PC-9 (cell line): ENCODE measurements around the gene ZFPM1. TPM values are rescaled to one million over a fixed set of nuclear protein-coding genes. Genes with fewer than 3 reads are reported as not detected.

Experiments
- BruUV-seq: library from RNA; stranded (reverse); fragments of 400-500 nt; replicated peaks from 2 replicates; lab custom pipeline; 2021; lab: Mats Ljungman, UMichigan
- CTCF ChIA-PET: fragments of 300-600 bp; sonication (Branson Sonifier 250); formaldehyde crosslinking; loops from one replicate; lab custom pipeline; 2022; ENCODE audit warnings: antibody characterized with exemption; lab: Charles Lee
- POLR2A ChIA-PET: fragments of 300-600 bp; sonication (Branson Sonifier 250); formaldehyde crosslinking; loops from one replicate; lab custom pipeline; 2022; ENCODE audit warnings: antibody characterized with exemption; ENCODE audit not compliant: unreplicated experiment; lab: Charles Lee
- DNase-seq, 2 experiments: peaks; one replicate each; pipeline versions ENCODE4 v3.0.0 to v3.0.0-alpha.2; 2015 to 2022; ENCODE audit warnings: mixed read lengths in 1 of 2
- H2AFZ ChIP-seq: fragments of 200-600 bp; sonication (generic); 2 replicates; pipeline ENCODE4 v1.8.1; 2017; ENCODE audit warnings: antibody characterized with exemption
- H3F3A ChIP-seq: fragments of 200-600 bp; sonication (generic); 2 replicates; pipeline ENCODE4 v1.8.1; 2017; ENCODE audit warnings: antibody characterized with exemption, mild to moderate bottlenecking, low read depth; ENCODE audit not compliant: insufficient read depth
- H3K27ac ChIP-seq: fragments of 200-600 bp; sonication (generic); 2 replicates; pipeline ENCODE4 v1.6.1; 2016; ENCODE audit warnings: mixed run types
- H3K27me3 ChIP-seq: fragments of 200-600 bp; sonication (generic); 2 replicates; pipeline ENCODE4 v1.6.1; 2016; ENCODE audit warnings: low read depth, mixed run types; ENCODE audit not compliant: insufficient read depth
- H3K36me3 ChIP-seq: fragments of 200-600 bp; sonication (generic); 2 replicates; pipeline ENCODE4 v1.6.1; 2016; ENCODE audit warnings: low read depth, mixed run types
- H3K4me1 ChIP-seq: fragments of 200-600 bp; sonication (generic); replicated peaks from 2 replicates; pipeline ENCODE4 v1.6.1; 2016; ENCODE audit warnings: mixed run types; ENCODE audit not compliant: insufficient read depth
- H3K4me2 ChIP-seq: fragments of 200-600 bp; sonication (generic); 2 replicates; pipeline ENCODE4 v1.6.1; 2017; ENCODE audit warnings: mixed run types
- H3K4me3 ChIP-seq: fragments of 200-600 bp; sonication (generic); 2 replicates; pipeline ENCODE4 v1.6.1; 2016; ENCODE audit warnings: mixed run types
- H3K79me2 ChIP-seq: fragments of 200-600 bp; sonication (generic); 2 replicates; pipeline ENCODE4 v1.6.1; 2017; ENCODE audit warnings: low read depth, mixed run types
- H3K9me2 ChIP-seq: fragments of 200-600 bp; sonication (generic); 2 replicates; pipeline ENCODE4 v1.8.1; 2017; ENCODE audit warnings: mild to moderate bottlenecking; ENCODE audit not compliant: insufficient read depth
- H3K9me3 ChIP-seq: fragments of 200-600 bp; sonication (generic); 2 replicates; pipeline ENCODE4 v1.8.1; 2016; ENCODE audit warnings: low read depth; ENCODE audit not compliant: insufficient read depth
- H4K20me1 ChIP-seq: fragments of 200-600 bp; sonication (generic); 2 replicates; pipeline ENCODE4 v1.8.1; 2017; ENCODE audit not compliant: insufficient read depth
- EZH2 ChIP-seq: fragments of 200-600 bp; sonication (generic); IDR thresholded peaks from 2 replicates; pipeline ENCODE4 v1.8.0; 2017; ENCODE audit warnings: antibody characterized with exemption, low read depth
- intact Hi-C: fragments of 100-400 bp; cut with micrococcal nuclease; formaldehyde crosslinking; loops from one replicate; pipeline ENCODE4 v1.10.0; 2022; ENCODE audit not compliant: unreplicated experiment
- total RNA-seq: library from RNA; stranded (reverse); gene quantifications from 2 replicates; pipeline ENCODE4 v1.2.3, GENCODE V29; 2021
- TF ChIP-seq, protein P1 (sequence below): fragments of 200-600 bp; sonication (generic); conservative IDR thresholded peaks from 2 replicates; pipeline ENCODE4 v1.6.1; 2017; ENCODE audit warnings: mixed run types, antibody characterized with exemption, mild to moderate bottlenecking, moderate library complexity

ZFPM1 gene
- total RNA-seq, 1 experiment from 2014 or later, result 19.7 TPM

DNA sequence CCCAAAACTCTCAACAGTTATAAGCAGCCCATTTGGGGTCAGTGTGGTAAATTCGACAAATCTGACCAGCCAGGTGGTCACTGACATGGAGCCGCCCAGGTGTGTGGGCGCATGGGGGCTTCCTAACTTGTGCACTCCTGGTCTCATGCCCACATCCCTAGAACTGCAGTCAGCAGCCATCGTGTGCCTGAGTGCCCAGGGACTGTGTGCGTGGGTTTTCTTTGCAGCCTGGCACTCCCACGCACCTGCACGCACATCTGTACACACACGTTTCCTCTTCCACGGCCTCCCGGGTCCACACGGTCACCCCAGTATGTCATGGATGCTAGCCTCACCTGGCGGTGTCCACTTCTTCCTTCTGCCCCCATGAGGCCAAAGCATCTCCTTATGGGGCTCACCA, 78.3 kb downstream of the ZFPM1 start:
- CTCF ChIA-PET, result no interaction called here
- no peak for DNase-seq
- POLR2A ChIA-PET, result no interaction called here

DNA sequence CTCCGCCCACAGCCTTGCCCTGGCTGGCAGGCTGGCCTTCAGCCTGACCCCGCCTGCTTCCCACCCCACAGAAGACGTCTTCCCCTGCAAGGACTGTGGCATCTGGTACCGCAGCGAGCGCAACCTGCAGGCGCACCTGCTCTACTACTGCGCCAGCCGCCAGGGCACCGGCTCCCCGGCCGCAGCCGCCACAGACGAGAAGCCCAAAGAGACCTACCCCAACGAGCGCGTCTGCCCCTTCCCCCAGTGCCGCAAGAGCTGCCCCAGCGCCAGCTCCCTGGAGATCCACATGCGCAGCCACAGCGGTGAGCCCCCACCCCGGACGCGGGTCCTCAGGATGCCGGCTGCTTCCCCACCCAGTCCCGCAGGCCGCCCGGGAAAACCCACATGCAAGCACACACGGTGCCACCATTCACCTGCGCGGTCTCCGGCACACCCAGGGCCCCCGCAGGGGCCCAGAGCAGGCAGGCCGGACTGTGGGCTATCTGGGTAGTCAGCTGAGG, 78.9 kb downstream of the ZFPM1 start:
- no TSS peak for BruUV-seq
- peaks cover 8% of the 10 kb centered on the region; the same call in 1 of the 2 replicates for H3K79me2 ChIP-seq
- DNase-seq, result no peak
- peaks cover 6% of the 10 kb centered on the region; the same call in 1 of the 2 replicates for H4K20me1 ChIP-seq
- no peak overlapping the region for H3K27ac ChIP-seq
- peaks cover 12% of the 10 kb centered on the region; the same call in 1 of the 2 replicates for H3F3A ChIP-seq
- no peak overlapping the region for H3K4me3 ChIP-seq
- intact Hi-C loops, result no loop called here
- H3K9me2 ChIP-seq, result no peaks in the 10 kb centered on the region
- H3K4me2 ChIP-seq, result no peak overlapping the region
- H2AFZ ChIP-seq, result no peak overlapping the region
- no peaks in the 10 kb centered on the region for H3K27me3 ChIP-seq
- TF ChIP-seq EZH2, result no peak
- TF ChIP-seq, protein P1, sequence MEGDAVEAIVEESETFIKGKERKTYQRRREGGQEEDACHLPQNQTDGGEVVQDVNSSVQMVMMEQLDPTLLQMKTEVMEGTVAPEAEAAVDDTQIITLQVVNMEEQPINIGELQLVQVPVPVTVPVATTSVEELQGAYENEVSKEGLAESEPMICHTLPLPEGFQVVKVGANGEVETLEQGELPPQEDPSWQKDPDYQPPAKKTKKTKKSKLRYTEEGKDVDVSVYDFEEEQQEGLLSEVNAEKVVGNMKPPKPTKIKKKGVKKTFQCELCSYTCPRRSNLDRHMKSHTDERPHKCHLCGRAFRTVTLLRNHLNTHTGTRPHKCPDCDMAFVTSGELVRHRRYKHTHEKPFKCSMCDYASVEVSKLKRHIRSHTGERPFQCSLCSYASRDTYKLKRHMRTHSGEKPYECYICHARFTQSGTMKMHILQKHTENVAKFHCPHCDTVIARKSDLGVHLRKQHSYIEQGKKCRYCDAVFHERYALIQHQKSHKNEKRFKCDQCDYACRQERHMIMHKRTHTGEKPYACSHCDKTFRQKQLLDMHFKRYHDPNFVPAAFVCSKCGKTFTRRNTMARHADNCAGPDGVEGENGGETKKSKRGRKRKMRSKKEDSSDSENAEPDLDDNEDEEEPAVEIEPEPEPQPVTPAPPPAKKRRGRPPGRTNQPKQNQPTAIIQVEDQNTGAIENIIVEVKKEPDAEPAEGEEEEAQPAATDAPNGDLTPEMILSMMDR, result no peak
- no peaks in the 10 kb centered on the region for H3K36me3 ChIP-seq
- CTCF ChIA-PET, result no interaction called here
- POLR2A ChIA-PET, result no interaction called here
- H3K4me1 ChIP-seq, result peaks cover 6% of the 10 kb centered on the region
- no peaks in the 10 kb centered on the region for H3K9me3 ChIP-seq

More for the DNA sequence above, 78.3 kb downstream of the ZFPM1 start:
- no TSS peak for BruUV-seq
- intact Hi-C loops, result no loop called here
- H3K9me3 ChIP-seq, result no peaks in the 10 kb centered on the region
- peaks cover 6% of the 10 kb centered on the region; the same call in 1 of the 2 replicates for H4K20me1 ChIP-seq
- H3K9me2 ChIP-seq, result no peaks in the 10 kb centered on the region
- TF ChIP-seq, protein P1, result no peak
- TF ChIP-seq EZH2, result no peak
- peaks cover 6% of the 10 kb centered on the region for H3K4me1 ChIP-seq
- no peak overlapping the region for H2AFZ ChIP-seq
- no peak overlapping the region for H3K27ac ChIP-seq
- no peak overlapping the region for H3K4me2 ChIP-seq
- no peak overlapping the region for H3K4me3 ChIP-seq
- peaks cover 8% of the 10 kb centered on the region; the same call in 1 of the 2 replicates for H3K79me2 ChIP-seq
- H3K27me3 ChIP-seq, result no peaks in the 10 kb centered on the region
- peaks cover 7% of the 10 kb centered on the region; the same call in 1 of the 2 replicates for H3F3A ChIP-seq
- no peaks in the 10 kb centered on the region for H3K36me3 ChIP-seq

DNA sequence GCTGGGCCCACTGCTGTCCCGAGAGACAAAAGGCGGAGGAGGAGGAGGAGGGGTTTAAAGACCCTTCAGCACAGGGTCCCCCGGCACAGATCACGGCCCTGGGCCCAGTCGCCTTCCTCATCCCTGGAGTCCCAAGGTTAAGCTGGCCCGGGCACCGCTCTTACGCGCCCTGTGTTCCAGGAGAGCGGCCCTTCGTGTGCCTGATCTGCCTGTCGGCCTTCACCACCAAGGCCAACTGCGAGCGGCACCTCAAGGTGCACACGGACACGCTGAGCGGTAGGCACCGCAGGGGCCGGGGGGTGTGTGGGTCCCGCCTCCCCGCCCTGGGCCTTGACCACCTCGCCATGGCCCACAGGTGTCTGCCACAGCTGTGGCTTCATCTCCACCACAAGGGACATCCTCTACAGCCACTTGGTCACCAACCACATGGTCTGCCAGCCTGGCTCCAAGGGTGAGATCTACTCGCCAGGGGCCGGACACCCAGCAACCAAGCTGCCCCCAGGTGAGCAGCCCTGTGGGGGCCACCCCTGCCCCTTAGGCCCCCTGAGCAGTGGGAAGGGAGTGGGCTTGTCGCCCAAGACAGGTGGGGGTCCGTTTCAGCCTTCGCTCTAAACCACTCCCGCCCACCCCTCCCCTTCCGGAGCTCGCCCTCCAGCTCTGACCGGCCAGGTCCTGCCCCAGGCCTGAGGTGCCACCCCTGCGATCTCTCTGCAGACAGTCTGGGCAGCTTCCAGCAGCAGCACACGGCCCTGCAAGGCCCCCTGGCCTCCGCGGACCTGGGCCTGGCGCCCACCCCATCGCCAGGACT, 79.6 kb downstream of the ZFPM1 start:
- H3K27ac ChIP-seq, result no peak overlapping the region
- DNase-seq, result no peak

More for the DNA sequence above, 79.6 kb downstream of the ZFPM1 start:
- peaks cover 12% of the 10 kb centered on the region; the same call in 1 of the 2 replicates for H3F3A ChIP-seq
- ChIA-PET POLR2A (no interaction called here), CTCF (no interaction called here)
- no peak overlapping the region for H3K4me3 ChIP-seq
- no peak overlapping the region for H2AFZ ChIP-seq
- H3K4me2 ChIP-seq, result no peak overlapping the region
- no peak for TF ChIP-seq EZH2
- TF ChIP-seq, protein P1, result no peak
- peaks cover 6% of the 10 kb centered on the region for H3K4me1 ChIP-seq
- intact Hi-C loops, result no loop called here
- H3K27me3 ChIP-seq, result no peaks in the 10 kb centered on the region
- H4K20me1 ChIP-seq, result peaks cover 6% of the 10 kb centered on the region; the same call in 1 of the 2 replicates
- H3K9me3 ChIP-seq, result no peaks in the 10 kb centered on the region
- peaks cover 8% of the 10 kb centered on the region; the same call in 1 of the 2 replicates for H3K79me2 ChIP-seq
- no TSS peak for BruUV-seq
- no peaks in the 10 kb centered on the region for H3K36me3 ChIP-seq
- no peaks in the 10 kb centered on the region for H3K9me2 ChIP-seq
